ENCODE data around the gene TXNL4B. TPM values are rescaled to one million over a fixed set of nuclear protein-coding genes. Genes with fewer than 3 reads are reported as not detected.
"Not testable (repeated sequence)": the region's sequence is repeated elsewhere in the genome, so short reads cannot be mapped to it uniquely, and the experiment has no call there.

TXNL4B gene
- total RNA-seq, 1 donor from 2014 or later: 13.2 TPM

GRCh38 chr16:72076991-72077706 lies 16.3 kb downstream of the TXNL4B start:
- intact Hi-C loops (cut with micrococcal nuclease): not testable (repeated sequence)

- intact Hi-C loops (cut with micrococcal nuclease): not testable (repeated sequence)
Observed at GRCh38 chr16:72075067-72075466, 18.4 kb downstream of the TXNL4B start.

- intact Hi-C loops (cut with micrococcal nuclease): no loop called here
Observed at GRCh38 chr16:72073560-72074230, 19.7 kb downstream of the TXNL4B start.

GRCh38 chr16:72072514-72073342 lies 20.7 kb downstream of the TXNL4B start:
- intact Hi-C loops (cut with micrococcal nuclease): no loop called here

DNA sequence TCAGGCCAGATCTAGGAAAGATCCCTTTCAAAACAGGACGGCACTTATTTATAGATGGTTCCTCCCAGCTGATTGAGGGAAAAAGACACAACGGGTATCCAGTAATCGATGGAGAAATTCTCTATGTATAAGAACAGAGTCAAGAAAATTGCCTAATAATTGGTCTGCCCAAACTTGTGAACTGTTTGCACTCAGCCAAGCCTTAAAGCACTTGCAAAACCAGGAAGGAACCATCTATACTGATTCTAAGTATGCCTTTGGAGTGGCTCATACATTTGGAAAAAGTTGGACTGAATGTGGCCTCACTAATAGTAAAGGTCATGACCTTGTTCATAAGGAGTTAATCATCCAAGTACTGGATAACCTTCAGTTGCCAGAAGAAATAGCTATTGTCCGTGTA lies 24.5 kb downstream of the TXNL4B start:
- intact Hi-C loops (cut with micrococcal nuclease): no loop called here

- intact Hi-C loops (cut with micrococcal nuclease): loop anchor here (1.0 kb wide), 1 partner anchor 33 kb away; no protein-coding TSS in a partner anchor
Observed at GRCh38 chr16:72066747-72067146, 26.7 kb downstream of the TXNL4B start.

GRCh38 chr16:72064361-72064894 lies 29.0 kb downstream of the TXNL4B start:
- intact Hi-C loops (cut with micrococcal nuclease): no loop called here

- intact Hi-C loops (cut with micrococcal nuclease): no loop called here
Observed at GRCh38 chr16:72061564-72061963, 31.9 kb downstream of the TXNL4B start.

DNA sequence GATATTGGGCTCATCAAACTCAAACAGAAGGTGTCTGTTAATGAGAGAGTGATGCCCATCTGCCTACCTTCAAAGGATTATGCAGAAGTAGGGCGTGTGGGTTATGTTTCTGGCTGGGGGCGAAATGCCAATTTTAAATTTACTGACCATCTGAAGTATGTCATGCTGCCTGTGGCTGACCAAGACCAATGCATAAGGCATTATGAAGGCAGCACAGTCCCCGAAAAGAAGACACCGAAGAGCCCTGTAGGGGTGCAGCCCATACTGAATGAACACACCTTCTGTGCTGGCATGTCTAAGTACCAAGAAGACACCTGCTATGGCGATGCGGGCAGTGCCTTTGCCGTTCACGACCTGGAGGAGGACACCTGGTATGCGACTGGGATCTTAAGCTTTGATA lies 33.0 kb downstream of the TXNL4B start:
- intact Hi-C loops (cut with micrococcal nuclease): no loop called here

GRCh38 chr16:72059060-72059459 lies 34.4 kb downstream of the TXNL4B start:
- intact Hi-C loops (cut with micrococcal nuclease): not testable (repeated sequence)

DNA sequence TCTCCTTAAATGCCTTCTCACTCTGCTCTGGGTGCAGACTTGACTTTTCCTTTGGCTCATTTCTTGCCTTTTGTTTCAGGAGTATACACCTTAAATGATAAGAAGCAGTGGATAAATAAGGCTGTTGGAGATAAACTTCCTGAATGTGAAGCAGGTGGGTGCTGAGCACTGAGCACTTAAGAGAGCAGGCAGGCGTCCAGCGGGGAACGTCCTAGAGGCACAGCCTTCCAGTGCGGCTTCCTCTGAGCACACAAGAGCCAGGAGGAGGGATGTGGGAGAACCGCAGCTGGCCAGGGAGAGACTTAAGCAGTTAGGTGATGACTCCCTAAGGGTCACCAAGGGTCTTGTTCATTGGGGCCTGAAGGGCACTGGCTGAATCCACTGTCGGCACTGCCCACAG lies 36.1 kb downstream of the TXNL4B start:
- intact Hi-C loops (cut with micrococcal nuclease): not testable (repeated sequence)

- intact Hi-C loops (cut with micrococcal nuclease): no loop called here
Observed at GRCh38 chr16:72055911-72056310, 37.5 kb downstream of the TXNL4B start.

GRCh38 chr16:72054254-72054847 lies 39.1 kb downstream of the TXNL4B start, which contains the start of gene HP:
HP (plus strand) TSS chr16:72054505; CDS start chr16:72054653, 148 bp downstream.
- intact Hi-C loops (cut with micrococcal nuclease): not testable (repeated sequence)

DNA sequence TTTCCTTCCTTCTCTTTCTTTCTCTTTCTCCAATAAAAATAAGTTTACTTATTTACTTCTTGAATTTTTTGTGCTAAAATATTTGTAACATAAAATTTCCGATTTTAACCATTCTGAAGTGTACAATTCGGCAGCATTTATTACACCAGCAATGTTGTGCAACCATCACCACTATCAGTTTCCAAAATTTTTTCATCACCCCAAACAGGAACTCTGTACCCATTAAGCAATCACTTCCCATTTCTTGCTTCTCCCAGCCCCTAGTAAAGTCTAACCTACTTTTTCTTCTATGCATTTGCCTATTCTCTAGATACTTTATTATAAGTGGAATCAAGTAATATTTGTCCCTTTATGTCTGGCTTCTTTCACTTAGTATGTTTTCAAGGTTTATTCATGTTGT lies 41.6 kb downstream of the TXNL4B start:
- intact Hi-C loops (cut with micrococcal nuclease): no loop called here

- intact Hi-C loops (cut with micrococcal nuclease): no loop called here
Observed at GRCh38 chr16:72050769-72051464, 42.5 kb downstream of the TXNL4B start.

- intact Hi-C loops (cut with micrococcal nuclease): no loop called here
Observed at GRCh38 chr16:72049110-72049509, 44.3 kb downstream of the TXNL4B start.

- intact Hi-C loops (cut with micrococcal nuclease): no loop called here
Observed at GRCh38 chr16:72044825-72045359, 48.5 kb downstream of the TXNL4B start.

DNA sequence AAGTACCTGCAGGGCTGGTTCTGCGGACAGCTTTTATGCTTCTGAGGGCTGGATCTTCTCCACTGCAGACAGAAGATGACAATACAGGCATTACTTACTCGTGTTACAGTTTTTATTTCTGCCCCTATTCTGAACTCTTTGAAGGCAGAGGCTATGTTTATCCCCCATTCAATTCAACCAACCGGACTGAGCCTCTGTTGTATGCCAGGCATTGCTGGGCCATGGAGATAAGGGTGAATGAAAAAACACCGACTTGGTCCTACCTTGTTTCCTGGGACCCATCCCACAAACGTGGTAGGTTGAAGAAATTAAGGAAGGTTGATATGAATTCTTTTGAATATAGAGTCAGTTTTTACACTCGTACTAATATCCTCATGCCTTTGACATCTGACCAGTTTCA lies 49.1 kb downstream of the TXNL4B start:
- intact Hi-C loops (cut with micrococcal nuclease): no loop called here

- intact Hi-C loops (cut with micrococcal nuclease): no loop called here
Observed at GRCh38 chr16:72043539-72043938, 49.9 kb downstream of the TXNL4B start.

DNA sequence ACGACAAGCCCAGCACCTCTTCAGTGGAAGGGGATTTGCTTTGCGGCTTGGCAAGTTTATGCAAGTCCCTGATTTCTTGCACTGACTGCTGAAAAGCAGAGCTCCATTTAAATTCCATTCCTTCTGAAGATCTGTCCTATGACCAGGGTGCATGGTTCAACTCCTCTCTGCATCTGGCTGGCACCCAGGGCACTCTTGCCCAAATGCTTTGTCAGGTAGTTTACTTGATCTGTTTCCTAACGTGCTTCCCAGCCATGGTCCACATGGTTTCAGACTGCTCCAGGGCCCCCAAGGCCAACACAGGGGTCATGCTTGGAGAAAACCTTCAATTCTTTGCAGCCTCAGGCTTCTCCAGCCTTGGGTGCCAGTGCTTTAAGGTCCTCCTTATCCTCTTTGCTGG lies 50.4 kb downstream of the TXNL4B start:
- intact Hi-C loops (cut with micrococcal nuclease): no loop called here

All from T-helper 2 cell treated with Interferon-gamma antibody and Interleukin-4, amounts not matched to agents 100 ng/mL and 5 ng/mL, for 36 hours (primary cell).